CD4-positive, alpha-beta memory T cell (primary cell): ENCODE results near the gene TMEM87B. TPM values are rescaled to one million over a fixed set of nuclear protein-coding genes. Genes with fewer than 3 reads are reported as not detected.
A peak's percentile ranks its signal among the peaks of the same experiment; 100 is the strongest.
"Not testable (repeated sequence)": the region's sequence is repeated elsewhere in the genome, so short reads cannot be mapped to it uniquely, and the experiment has no call there.

Experiments used
- CTCF ChIA-PET: fragments of 350-600 bp; sonication (Branson Sonifier 250); formaldehyde crosslinking; loops from one replicate; lab custom pipeline; 2021; ENCODE audit warnings: inconsistent platforms; ENCODE audit not compliant: partially characterized antibody; lab: Charles Lee
- POLR2A ChIA-PET: fragments of 350-600 bp; sonication (Branson Sonifier 250); formaldehyde crosslinking; loops from one replicate; lab custom pipeline; 2021; ENCODE audit not compliant: partially characterized antibody; lab: Charles Lee
- DNase-seq, 5 donors: peaks; one replicate each; pipeline versions ENCODE4 v3.0.0 to v3.0.0-alpha.2; 2020 to 2022; ENCODE audit warnings: mixed read lengths in 1 of 5
- H3K27ac ChIP-seq: one replicate; pipeline ENCODE4 v1.7.0; 2013; ENCODE audit warnings: low read depth, low read length
- H3K27me3 ChIP-seq: 2 replicates; pipeline ENCODE4 v1.7.0; 2013; ENCODE audit warnings: mild to moderate bottlenecking, low read length, moderate library complexity; ENCODE audit not compliant: insufficient read depth
- H3K36me3 ChIP-seq: 2 replicates; pipeline ENCODE4 v1.7.0; 2013; ENCODE audit warnings: mild to moderate bottlenecking, low read length, moderate library complexity; ENCODE audit not compliant: insufficient read depth
- H3K4me1 ChIP-seq: 2 replicates; pipeline ENCODE4 v1.7.0; 2013; ENCODE audit warnings: mild to moderate bottlenecking, low read length, moderate library complexity; ENCODE audit not compliant: insufficient read depth
- H3K4me3 ChIP-seq, 2 donors: one replicate each; pipeline ENCODE4 v1.7.0; 2013; ENCODE audit warnings: low read length in 2 of 2, mild to moderate bottlenecking in 1 of 2
- H3K9me3 ChIP-seq, 2 donors: one replicate each; pipeline ENCODE4 v1.7.0; 2013; ENCODE audit warnings: low read length in 2 of 2, control low read depth in 1 of 2; ENCODE audit not compliant: control insufficient read depth in 1 of 2
- H3K27ac Mint-ChIP-seq, 7 donors: one replicate each; pipeline ENCODE4 v1.8.0; 2020 to 2021; ENCODE audit warnings: mixed read lengths in 7 of 7, mild to moderate bottlenecking in 6 of 7, inconsistent platforms in 3 of 7, moderate library complexity in 3 of 7
- H3K27me3 Mint-ChIP-seq, 2 donors: one replicate each; pipeline ENCODE4 v1.8.0; 2020 to 2021; ENCODE audit warnings: mixed read lengths in 2 of 2
- H3K36me3 Mint-ChIP-seq, 2 donors: one replicate each; pipeline ENCODE4 v1.8.0; 2020 to 2021; ENCODE audit warnings: mixed read lengths in 2 of 2, inconsistent platforms in 1 of 2, mild to moderate bottlenecking in 1 of 2
- H3K4me1 Mint-ChIP-seq, 4 donors: one replicate each; pipeline ENCODE4 v1.8.0; 2020 to 2021; ENCODE audit warnings: mixed read lengths in 4 of 4, mild to moderate bottlenecking in 1 of 4
- H3K4me3 Mint-ChIP-seq, 8 donors: one replicate each; pipeline ENCODE4 v1.8.0; 2020 to 2021; ENCODE audit warnings: mixed read lengths in 8 of 8, mild to moderate bottlenecking in 7 of 8, moderate library complexity in 6 of 8, inconsistent platforms in 3 of 8
- H3K9me3 Mint-ChIP-seq, 8 donors: one replicate each; pipeline ENCODE4 v1.8.0; 2020 to 2021; ENCODE audit warnings: mixed read lengths in 8 of 8, mild to moderate bottlenecking in 5 of 8, inconsistent platforms in 3 of 8, moderate library complexity in 1 of 8
- intact Hi-C: fragments of 100-400 bp; cut with micrococcal nuclease; formaldehyde crosslinking; loops from one replicate; pipeline ENCODE4 v1.15.1; 2023
- polyA plus RNA-seq, 2 donors: library from polyadenylated mRNA; unstranded; fragments of 300-500 nt; fragmentation: Illumina TruSeq; gene quantifications; one replicate each; pipeline ENCODE4 v1.2.3, GENCODE V29; 2021
- total RNA-seq, 2 experiments: library from RNA; stranded (reverse); gene quantifications; one replicate each; pipeline ENCODE4 v1.2.3, GENCODE V29; 2021

TMEM87B gene
- total and polyA plus RNA-seq, 4 experiments from 2014 or later: 12.5 to 28.7 (median 21.8) TPM

DNA sequence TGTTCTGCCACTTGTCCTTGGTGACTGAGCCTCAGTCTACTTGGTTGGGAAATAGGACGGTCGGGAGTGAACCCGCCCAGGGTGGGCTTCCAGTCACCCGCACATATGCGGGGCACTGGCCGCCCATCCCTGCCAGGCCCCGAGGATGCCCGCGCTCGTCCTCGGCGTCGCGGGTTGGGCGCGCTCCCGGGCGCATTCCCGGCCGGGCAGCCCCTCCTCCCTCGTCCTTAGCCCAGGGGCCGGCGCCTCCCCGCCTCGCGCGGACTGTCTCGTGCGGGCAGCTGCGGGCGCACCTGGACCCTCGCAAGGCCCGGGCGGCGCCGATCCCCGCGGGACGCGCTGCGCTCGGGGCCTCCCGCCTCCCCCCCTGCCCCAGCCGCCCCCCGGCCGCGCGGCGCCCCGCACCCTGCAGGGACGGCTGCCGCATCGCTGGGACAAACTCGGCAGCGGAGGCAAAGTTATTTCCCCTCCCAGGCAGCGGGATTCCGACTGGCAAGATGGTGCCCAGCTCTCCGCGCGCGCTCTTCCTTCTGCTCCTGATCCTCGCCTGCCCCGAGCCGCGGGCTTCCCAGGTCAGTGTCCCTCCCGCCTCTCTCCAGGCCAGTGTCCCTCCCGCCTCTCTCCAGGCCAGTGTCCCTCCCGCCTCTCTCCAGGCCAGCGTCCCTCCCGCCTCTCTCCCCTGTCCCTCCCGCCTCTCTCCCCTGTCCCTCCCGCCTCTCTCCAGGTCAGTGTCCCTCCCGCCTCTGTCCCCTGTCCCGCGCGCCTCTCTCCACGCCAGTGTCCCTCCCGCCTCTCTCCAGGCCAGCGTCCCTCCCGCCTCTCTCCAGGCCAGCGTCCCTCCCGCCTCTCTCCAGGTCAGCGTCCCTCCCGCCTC, 83.3 kb downstream of the TMEM87B start, which contains the start of gene FBLN7:
Gene FBLN7 (plus strand): TSS at position 227 of the 874 bp plus-strand sequence. CDS start 271 bp downstream, at position 498.
- no peaks in the 10 kb centered on the region for H3K9me3 ChIP-seq
- no peaks in the 10 kb centered on the region for H3K36me3 ChIP-seq
- intact Hi-C loops: no loop called here
- H3K4me1 ChIP-seq: peaks cover 4% of the 10 kb centered on the region
- H3K27ac ChIP-seq: no peak within 1 kb of the TSS
- peak within 1 kb of the TSS; percentile 27 to 36 for H3K4me3 ChIP-seq
- H3K9me3 Mint-ChIP-seq: peaks cover 0 to 11% (median 2%) of the 10 kb centered on the region in 8 donors
- H3K4me1 Mint-ChIP-seq: peaks cover 5 to 9% (median 7%) of the 10 kb centered on the region in 4 donors
- H3K27me3 Mint-ChIP-seq: peaks cover 16 to 20% of the 10 kb centered on the region in 2 donors
- peak within 1 kb of the TSS; percentile 43 to 79 (median 65) for H3K4me3 Mint-ChIP-seq
- no peaks in the 10 kb centered on the region for H3K27me3 ChIP-seq
- POLR2A ChIA-PET: interaction anchor here (0.6 to 1.1 kb wide), 4 partner anchors 17 to 113 kb away, joined by 3 to 6 read pairs (median 3); no protein-coding TSS in a partner anchor
- H3K36me3 Mint-ChIP-seq: peaks cover 2 to 18% of the 10 kb centered on the region in 2 donors
- DNase-seq: no peak
- CTCF ChIA-PET: interaction anchor here (2.0 kb wide), 1 partner anchor 17 kb away, joined by 5 read pairs; no protein-coding TSS in a partner anchor
- peak within 1 kb of the TSS in 4 of 7 donors; percentile 43 to 75 (median 58) for H3K27ac Mint-ChIP-seq

DNA sequence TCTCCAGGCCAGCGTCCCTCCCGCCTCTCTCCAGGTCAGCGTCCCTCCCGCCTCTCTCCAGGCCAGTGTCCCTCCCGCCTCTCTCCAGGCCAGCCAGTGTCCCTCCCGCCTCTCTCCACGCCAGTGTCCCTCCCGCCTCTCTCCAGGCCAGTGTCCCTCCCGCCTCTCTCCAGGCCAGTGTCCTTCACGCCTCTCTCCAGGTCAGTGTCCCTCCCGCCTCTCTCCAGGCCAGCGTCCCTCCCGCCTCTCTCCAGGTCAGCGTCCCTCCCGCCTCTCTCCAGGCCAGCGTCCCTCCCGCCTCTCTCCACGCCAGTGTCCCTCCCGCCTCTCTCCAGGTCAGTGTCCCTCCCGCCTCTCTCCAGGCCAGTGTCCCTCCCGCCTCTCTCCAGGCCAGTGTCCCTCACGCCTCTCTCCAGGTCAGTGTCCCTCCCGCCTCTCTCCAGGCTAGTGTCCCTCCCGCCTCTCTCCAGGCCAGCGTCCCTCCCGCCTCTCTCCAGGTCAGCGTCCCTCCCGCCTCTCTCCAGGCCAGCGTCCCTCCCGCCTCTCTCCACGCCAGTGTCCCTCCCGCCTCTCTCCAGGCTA, 84.1 kb downstream of the TMEM87B start:
- intact Hi-C loops, POLR2A ChIA-PET, H3K4me3 ChIP-seq, DNase-seq, H3K4me3 Mint-ChIP-seq, H3K36me3 ChIP-seq, CTCF ChIA-PET, H3K9me3 Mint-ChIP-seq, H3K27ac ChIP-seq, H3K27ac Mint-ChIP-seq, H3K4me1 Mint-ChIP-seq, H3K9me3 ChIP-seq, H3K4me1 ChIP-seq, H3K27me3 ChIP-seq: not testable (repeated sequence)
- Mint-ChIP-seq H3K27me3 (peaks cover 16 to 20% of the 10 kb centered on the region in 2 donors), H3K36me3 (peaks cover 2 to 14% of the 10 kb centered on the region in 2 donors)

DNA sequence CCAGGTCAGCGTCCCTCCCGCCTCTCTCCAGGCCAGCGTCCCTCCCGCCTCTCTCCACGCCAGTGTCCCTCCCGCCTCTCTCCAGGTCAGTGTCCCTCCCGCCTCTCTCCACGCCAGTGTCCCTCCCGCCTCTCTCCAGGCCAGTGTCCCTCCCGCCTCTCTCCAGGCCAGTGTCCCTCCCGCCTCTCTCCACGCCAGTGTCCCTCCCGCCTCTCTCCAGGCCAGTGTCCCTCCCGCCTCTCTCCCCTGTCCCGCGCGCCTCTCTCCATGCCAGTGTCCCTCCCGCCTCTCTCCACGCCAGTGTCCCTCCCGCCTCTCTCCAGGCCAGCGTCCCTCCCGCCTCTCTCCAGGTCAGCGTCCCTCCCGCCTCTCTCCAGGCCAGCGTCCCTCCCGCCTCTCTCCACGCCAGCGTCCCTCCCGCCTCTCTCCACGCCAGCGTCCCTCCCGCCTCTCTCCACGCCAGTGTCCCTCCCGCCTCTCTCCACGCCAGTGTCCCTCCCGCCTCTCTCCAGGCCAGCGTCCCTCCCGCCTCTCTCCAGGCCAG, 84.7 kb downstream of the TMEM87B start:
- CTCF ChIA-PET: interaction anchor here (0.6 kb wide), 1 partner anchor 63 kb away, joined by 3 read pairs; no protein-coding TSS in a partner anchor
- H3K27ac Mint-ChIP-seq: not testable (repeated sequence)

DNA sequence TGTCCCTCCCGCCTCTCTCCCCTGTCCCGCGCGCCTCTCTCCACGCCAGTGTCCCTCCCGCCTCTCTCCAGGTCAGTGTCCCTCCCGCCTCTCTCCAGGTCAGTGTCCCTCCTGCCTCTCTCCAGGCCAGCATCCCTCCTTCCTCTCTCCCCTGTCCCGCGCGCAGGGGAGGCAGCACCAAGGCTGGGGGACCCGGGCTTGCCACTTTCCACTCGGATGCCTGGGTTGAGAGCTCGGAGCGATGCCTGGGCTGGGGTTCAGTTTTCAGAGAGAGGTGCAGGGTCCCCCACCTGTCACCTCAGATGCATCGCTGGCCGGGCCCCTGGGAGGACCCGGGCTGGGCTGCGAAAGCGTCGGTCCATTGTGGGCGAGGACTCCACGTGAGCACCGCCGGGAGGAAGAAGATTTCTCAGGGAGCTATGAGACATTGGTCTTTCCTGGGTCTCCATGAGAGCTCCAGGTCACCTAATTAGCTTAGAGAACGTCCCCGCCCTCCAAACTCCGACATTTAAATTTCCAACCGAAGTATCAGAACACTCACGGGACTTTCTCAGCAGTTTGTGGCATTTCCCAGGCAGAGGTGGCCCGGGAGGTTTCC, 85.2 kb downstream of the TMEM87B start:
- Mint-ChIP-seq H3K36me3 (peaks cover 2 to 14% of the 10 kb centered on the region in 2 donors), H3K4me3 (peak overlapping the region; percentile 13 to 69 (median 48)), H3K4me1 (peaks cover 5 to 9% (median 7%) of the 10 kb centered on the region in 4 donors), H3K9me3 (peaks cover 0 to 4% (median 0%) of the 10 kb centered on the region in 8 donors), H3K27me3 (peaks cover 14 to 20% of the 10 kb centered on the region in 2 donors), H3K27ac (no peak overlapping the region)
- no peak for DNase-seq
- intact Hi-C loops: no loop called here
- POLR2A ChIA-PET: no interaction called here
- Histone ChIP-seq H3K4me1 (peaks cover 4% of the 10 kb centered on the region), H3K27me3 (no peaks in the 10 kb centered on the region), H3K36me3 (no peaks in the 10 kb centered on the region), H3K4me3 (no peak overlapping the region), H3K27ac (no peak overlapping the region), H3K9me3 (no peaks in the 10 kb centered on the region)
- CTCF ChIA-PET: interaction anchor here (0.6 kb wide), 1 partner anchor 63 kb away, joined by 3 read pairs; no protein-coding TSS in a partner anchor

More for the DNA sequence above, 84.7 kb downstream of the TMEM87B start:
- H3K27me3 Mint-ChIP-seq: peaks cover 16 to 20% of the 10 kb centered on the region in 2 donors
- DNase-seq, intact Hi-C loops, H3K27ac ChIP-seq, H3K9me3 Mint-ChIP-seq, H3K9me3 ChIP-seq, H3K36me3 ChIP-seq, H3K4me3 Mint-ChIP-seq, POLR2A ChIA-PET, H3K4me3 ChIP-seq, H3K27me3 ChIP-seq, H3K4me1 ChIP-seq, H3K4me1 Mint-ChIP-seq: not testable (repeated sequence)
- peaks cover 2 to 14% of the 10 kb centered on the region in 2 donors for H3K36me3 Mint-ChIP-seq

DNA sequence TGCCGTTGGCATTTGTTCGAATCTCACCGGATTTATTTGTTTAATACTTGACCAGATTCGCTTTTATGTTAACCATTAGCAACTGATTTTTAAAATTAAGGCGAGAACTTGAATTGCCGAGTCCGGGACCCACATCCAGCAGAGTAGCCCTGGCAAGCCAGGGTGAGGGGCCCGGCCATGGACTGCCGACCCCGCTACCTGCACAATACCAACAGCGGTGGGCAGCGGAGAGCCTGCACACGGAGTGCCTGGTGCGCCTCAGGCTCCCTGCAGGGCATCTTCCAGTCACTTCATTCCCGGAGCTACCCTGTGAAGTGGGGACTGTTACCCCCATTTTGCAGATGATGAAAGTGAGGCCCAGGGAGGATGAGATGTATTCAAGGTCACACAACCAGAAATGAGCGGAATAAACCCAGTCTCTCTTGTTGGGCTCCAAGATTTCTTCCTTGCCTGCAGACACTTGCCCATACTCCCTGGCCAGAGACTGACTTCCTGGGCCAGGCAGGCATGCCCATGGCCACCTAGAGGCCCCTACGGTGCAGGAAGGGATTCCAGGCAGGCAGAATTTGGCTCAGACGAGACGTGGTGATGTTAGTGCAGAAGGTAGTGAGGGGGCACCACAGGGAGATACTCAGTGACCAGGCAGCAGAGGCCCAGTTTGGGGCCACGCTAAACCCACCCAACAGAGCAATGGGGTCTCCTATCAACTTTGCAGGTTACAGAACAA, 86.0 kb downstream of the TMEM87B start:
- Mint-ChIP-seq H3K4me3 (peak overlapping the region in 4 of 8 donors; percentile 13 to 69 (median 29)), H3K9me3 (peaks cover 0 to 4% (median 0%) of the 10 kb centered on the region in 8 donors), H3K36me3 (peaks cover 2 to 10% of the 10 kb centered on the region in 2 donors), H3K4me1 (peaks cover 5 to 9% (median 7%) of the 10 kb centered on the region in 4 donors), H3K27me3 (peaks cover 14 to 18% of the 10 kb centered on the region in 2 donors), H3K27ac (peak overlapping the region in 1 of 7 donors; percentile 68)
- H3K4me3 ChIP-seq: no peak overlapping the region
- ChIA-PET POLR2A (no interaction called here), CTCF (no interaction called here)
- H3K9me3 ChIP-seq: no peaks in the 10 kb centered on the region
- H3K27ac ChIP-seq: no peak overlapping the region
- peaks cover 4% of the 10 kb centered on the region for H3K4me1 ChIP-seq
- intact Hi-C loops: no loop called here
- no peaks in the 10 kb centered on the region for H3K27me3 ChIP-seq
- H3K36me3 ChIP-seq: no peaks in the 10 kb centered on the region
- no peak for DNase-seq

DNA sequence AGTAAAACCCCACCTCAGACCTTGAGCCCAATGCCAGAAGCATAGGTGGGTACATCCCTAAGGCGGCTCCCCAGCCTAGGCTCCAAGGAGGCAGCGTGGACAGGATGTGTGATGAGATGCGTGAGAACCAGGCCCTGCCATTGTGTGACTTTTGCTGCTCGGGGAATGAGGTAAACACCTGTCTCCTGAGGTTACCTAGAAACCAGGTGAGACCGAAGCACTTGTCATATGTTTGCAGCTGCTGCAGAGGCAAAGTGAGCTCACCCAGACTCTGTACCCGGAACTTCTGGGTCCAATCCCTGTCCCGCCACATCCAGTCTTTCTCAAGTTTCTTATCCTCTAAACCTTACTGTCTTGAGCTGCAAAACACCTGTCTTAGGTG, 86.5 kb downstream of the TMEM87B start:
- H3K27me3 ChIP-seq: no peaks in the 10 kb centered on the region
- ChIA-PET POLR2A (no interaction called here), CTCF (no interaction called here)
- no peaks in the 10 kb centered on the region for H3K9me3 ChIP-seq
- no peak overlapping the region for H3K4me3 ChIP-seq
- peaks cover 5 to 9% (median 7%) of the 10 kb centered on the region in 4 donors for H3K4me1 Mint-ChIP-seq
- DNase-seq: no peak
- peaks cover 2 to 6% of the 10 kb centered on the region in 2 donors for H3K36me3 Mint-ChIP-seq
- peaks cover 0 to 2% (median 0%) of the 10 kb centered on the region in 8 donors for H3K9me3 Mint-ChIP-seq
- H3K27me3 Mint-ChIP-seq: peaks cover 11 to 13% of the 10 kb centered on the region in 2 donors
- H3K4me1 ChIP-seq: peaks cover 4% of the 10 kb centered on the region
- peak overlapping the region in 1 of 8 donors; percentile 10 for H3K4me3 Mint-ChIP-seq
- H3K27ac ChIP-seq: no peak overlapping the region
- intact Hi-C loops: no loop called here
- no peaks in the 10 kb centered on the region for H3K36me3 ChIP-seq
- no peak overlapping the region for H3K27ac Mint-ChIP-seq
